HCT116 (cell line): ENCODE data around the gene ATP1A2. TPM values are rescaled to one million over a fixed set of nuclear protein-coding genes. Genes with fewer than 3 reads are reported as not detected.

ENCODE experiments used
- ATAC-seq: fragments of 200-7000 bp; cut with Tn5 transposase; 2 replicates; pipeline ENCODE4 v1.9.1; 2020; ENCODE audit warnings: mild to moderate bottlenecking, moderate library complexity
- BruUV-seq: library from RNA; stranded (reverse); fragments of 400-500 nt; replicated peaks from 2 replicates; lab custom pipeline; 2021; lab: Mats Ljungman, UMichigan
- CTCF ChIA-PET: fragments of 300-600 bp; sonication (Branson Sonifier 250); formaldehyde crosslinking; loops from one replicate; lab custom pipeline; 2021; ENCODE audit warnings: antibody characterized with exemption; lab: Charles Lee
- POLR2A ChIA-PET: fragments of 300-600, 350-600 bp; sonication (Branson Sonifier 250); formaldehyde crosslinking; loops from one replicate; lab custom pipeline; 2021; ENCODE audit warnings: antibody characterized with exemption; lab: Charles Lee
- RAD21 ChIA-PET, 2 experiments: fragments of 300-600 bp; sonication (Branson Sonifier 250); formaldehyde crosslinking; loops; one replicate each; lab custom pipeline; 2023; ENCODE audit warnings: low total read pairs in 2 of 2; ENCODE audit not compliant: uncharacterized antibody in 2 of 2, unreplicated experiment in 2 of 2, low non-redundant PET in 1 of 2; lab: Charles Lee
- DNase-seq: peaks from one replicate; pipeline ENCODE4 v3.0.0-alpha.2; 2010; ENCODE audit warnings: low read depth, low spot score
- H2AFZ ChIP-seq: fragments of 200-600 bp; shearing (Covaris generic), sonication (generic); 2 replicates; pipeline ENCODE4 v1.6.1; 2017; ENCODE audit warnings: low read depth, mixed run types, mixed read lengths, antibody characterized with exemption, low read length; ENCODE audit not compliant: poor library complexity, severe bottlenecking
- H3K27ac ChIP-seq: 2 replicates; pipeline ENCODE4 v1.5.1; 2012; ENCODE audit warnings: low read depth, low read length
- H3K27me3 ChIP-seq: fragments of 200-600 bp; sonication (generic); 2 replicates; pipeline ENCODE4 v1.6.1; 2016; ENCODE audit warnings: mixed run types, low read length, mixed read lengths; ENCODE audit not compliant: insufficient read depth
- H3K36me3 ChIP-seq, 2 experiments: fragments of 200-500 bp in 1 of 2; fragments of 200-600 bp in 1 of 2; sonication (Bioruptor generic) in 1 of 2; sonication (generic) in 1 of 2; 2 replicates each; pipeline versions ENCODE4 v1.5.1 to v1.6.1; 2014 to 2016; ENCODE audit warnings: low read length in 2 of 2, inconsistent platforms in 1 of 2, mixed read lengths in 1 of 2, mixed run types in 1 of 2; ENCODE audit not compliant: insufficient read depth in 2 of 2, control insufficient read depth in 1 of 2
- H3K4me1 ChIP-seq, 2 experiments: fragments of 200-600 bp in 1 of 2; sonication (generic) in 1 of 2; 2 replicates each; pipeline versions ENCODE4 v1.5.1 to v1.6.1; 2012 to 2017; ENCODE audit warnings: low read length in 2 of 2, inconsistent platforms in 1 of 2, mild to moderate bottlenecking in 1 of 2, mixed read lengths in 1 of 2, mixed run types in 1 of 2, moderate library complexity in 1 of 2; ENCODE audit not compliant: insufficient read depth in 2 of 2, control insufficient read depth in 1 of 2
- H3K4me2 ChIP-seq: fragments of 200-600 bp; sonication (generic); 2 replicates; pipeline ENCODE4 v1.6.1; 2017; ENCODE audit warnings: mixed run types, low read length, mixed read lengths
- H3K4me3 ChIP-seq, 2 experiments: fragments of 200-600 bp in 1 of 2; sonication (generic) in 1 of 2; replicated peaks in 1 of 2; 2 replicates each; pipeline ENCODE4 v1.5.1; 2011 to 2016; ENCODE audit warnings: low read length in 2 of 2, control low read depth in 1 of 2, low read depth in 1 of 2, mild to moderate bottlenecking in 1 of 2, mixed read lengths in 1 of 2, mixed run types in 1 of 2
- H3K79me2 ChIP-seq: fragments of 200-600 bp; sonication (generic); 2 replicates; pipeline ENCODE4 v1.6.1; 2017; ENCODE audit warnings: mild to moderate bottlenecking, mixed run types, low read length, moderate library complexity, mixed read lengths; ENCODE audit not compliant: insufficient read depth
- H3K9ac ChIP-seq: fragments of 200-600 bp; sonication (generic); 2 replicates; pipeline ENCODE4 v1.6.1; 2016; ENCODE audit warnings: low read length, mixed read lengths
- H3K9me2 ChIP-seq: fragments of 200-600 bp; sonication (generic), shearing (Covaris generic); 2 replicates; pipeline ENCODE4 v1.6.1; 2017; ENCODE audit warnings: mixed run types, mild to moderate bottlenecking, moderate library complexity; ENCODE audit not compliant: insufficient read depth
- H3K9me3 ChIP-seq, 2 experiments: fragments of 200-500 bp in 1 of 2; fragments of 200-600 bp in 1 of 2; sonication (Bioruptor generic) in 1 of 2; sonication (generic) in 1 of 2; 2 replicates each; pipeline ENCODE4 v1.6.1; 2014 to 2017; ENCODE audit warnings: low read length in 2 of 2, mixed read lengths in 2 of 2, inconsistent platforms in 1 of 2, low read depth in 1 of 2, mild to moderate bottlenecking in 1 of 2, mixed run types in 1 of 2, moderate library complexity in 1 of 2; ENCODE audit not compliant: control insufficient read depth in 1 of 2, insufficient read depth in 1 of 2
- H4K20me1 ChIP-seq: fragments of 200-600 bp; sonication (generic), shearing (Covaris generic); 2 replicates; pipeline ENCODE4 v1.6.1; 2017; ENCODE audit warnings: mixed run types, mild to moderate bottlenecking, moderate library complexity; ENCODE audit not compliant: insufficient read depth
- CBX3 ChIP-seq: IDR thresholded peaks from 2 replicates; pipeline ENCODE4 v1.6.1; 2012; ENCODE audit warnings: low read depth
- CEBPB ChIP-seq: IDR thresholded peaks from 2 replicates; pipeline ENCODE4 v1.6.1; 2012; ENCODE audit warnings: low read depth
- CTCF ChIP-seq, 3 experiments: fragments of 200-600 bp in 1 of 3; sonication (generic) in 1 of 3; IDR thresholded peaks in 2 of 3; conservative IDR thresholded peaks in 1 of 3; 2 replicates each; pipeline ENCODE4 v1.5.1; 2012 to 2017; ENCODE audit warnings: low read depth in 2 of 3, low read length in 2 of 3, antibody characterized with exemption in 1 of 3, borderline replicate concordance in 1 of 3, control low read depth in 1 of 3, mild to moderate bottlenecking in 1 of 3, mixed read lengths in 1 of 3, mixed run types in 1 of 3, moderate library complexity in 1 of 3; ENCODE audit not compliant: insufficient read depth in 1 of 3
- EGR1 ChIP-seq: IDR thresholded peaks from 2 replicates; pipeline ENCODE4 v1.6.1; 2012; ENCODE audit warnings: low read depth
- ELF1 ChIP-seq: IDR thresholded peaks from 2 replicates; pipeline ENCODE4 v1.6.1; 2012; ENCODE audit warnings: low read depth, borderline replicate concordance
- EZH2 ChIP-seq: fragments of 200-600 bp; sonication (generic); IDR thresholded peaks from 2 replicates; pipeline ENCODE4 v1.6.1; 2017; ENCODE audit warnings: antibody characterized with exemption, mixed run types
- EZH2phosphoT487 ChIP-seq: fragments of 200-600 bp; IDR thresholded peaks from 2 replicates; pipeline ENCODE4 v1.6.1; 2018; ENCODE audit warnings: antibody characterized with exemption, borderline replicate concordance
- FOSL1 ChIP-seq: IDR thresholded peaks from 2 replicates; pipeline ENCODE4 v1.6.1; 2012; ENCODE audit warnings: low read depth
- JUND ChIP-seq: IDR thresholded peaks from 2 replicates; pipeline ENCODE4 v1.6.1; 2012
- MAX ChIP-seq: IDR thresholded peaks from 2 replicates; pipeline ENCODE4 v1.6.1; 2012
- POLR2A ChIP-seq: IDR thresholded peaks from 2 replicates; pipeline ENCODE4 v1.7.0; 2011; ENCODE audit warnings: borderline replicate concordance; ENCODE audit not compliant: insufficient read depth, insufficient read length; ENCODE audit errors: extremely low read depth
- SIN3A ChIP-seq: IDR thresholded peaks from 2 replicates; pipeline ENCODE4 v1.6.1; 2012; ENCODE audit warnings: low read depth
- SP1 ChIP-seq: IDR thresholded peaks from 2 replicates; pipeline ENCODE4 v1.6.1; 2012; ENCODE audit warnings: low read depth
- SRF ChIP-seq: IDR thresholded peaks from 2 replicates; pipeline ENCODE4 v1.6.1; 2012; ENCODE audit warnings: low read depth
- TCF7L2 ChIP-seq: IDR thresholded peaks from 2 replicates; pipeline ENCODE4 v1.7.0; 2011; ENCODE audit warnings: borderline replicate concordance, inconsistent platforms; ENCODE audit not compliant: insufficient read depth, insufficient read length; ENCODE audit errors: extremely low read depth
- YY1 ChIP-seq: IDR thresholded peaks from 2 replicates; pipeline ENCODE4 v1.6.1; 2011; ENCODE audit warnings: low read length, low read depth, moderate library complexity, mild to moderate bottlenecking; ENCODE audit not compliant: insufficient replicate concordance; ENCODE audit errors: extremely low read depth
- ZBTB33 ChIP-seq: IDR thresholded peaks from 2 replicates; pipeline ENCODE4 v1.6.1; 2011; ENCODE audit warnings: mild to moderate bottlenecking, low read length, moderate library complexity; ENCODE audit not compliant: insufficient replicate concordance; ENCODE audit errors: extremely low read depth
- ZNF274 ChIP-seq: fragments of 200-500 bp; sonication (Bioruptor generic); IDR thresholded peaks from 2 replicates; pipeline ENCODE4 v1.6.1; 2014; ENCODE audit warnings: mild to moderate bottlenecking, low read depth, low read length, inconsistent platforms
- intact Hi-C: fragments of 100-400 bp; cut with micrococcal nuclease; formaldehyde crosslinking; loops from 2 replicates; pipeline ENCODE4 v1.10.0; 2022
- total RNA-seq: library from RNA; stranded (reverse); gene quantifications from one replicate; pipeline ENCODE4 v1.2.1, GENCODE V29; 2021; ENCODE audit not compliant: unreplicated experiment

The ATP1A2 gene
- total RNA-seq, 1 experiment from 2014 or later, result not detected

GRCh38 chr1:160144921-160145320, 29.4 kb downstream of the ATP1A2 start:
- no TSS peak for BruUV-seq
- Histone ChIP-seq H3K79me2 (no peaks in the 10 kb centered on the region), H4K20me1 (no peaks in the 10 kb centered on the region), H3K9me3 (no peaks in the 10 kb centered on the region), H3K9ac (no peak overlapping the region), H3K36me3 (no peaks in the 10 kb centered on the region), H3K27ac (no peak overlapping the region), H3K27me3 (no peaks in the 10 kb centered on the region), H2AFZ (no peak overlapping the region), H3K4me3 (no peak overlapping the region), H3K4me2 (no peak overlapping the region), H3K9me2 (no peaks in the 10 kb centered on the region), H3K4me1 (no peaks in the 10 kb centered on the region)
- ATAC-seq, result no peak
- RAD21 ChIA-PET, result no interaction called here
- TF ChIP-seq MAX, result no peak
- no peak for TF ChIP-seq EZH2phosphoT487
- TF ChIP-seq ZNF274, result no peak
- TF ChIP-seq ELF1, result no peak
- CTCF ChIA-PET, result no interaction called here
- no peak for DNase-seq
- POLR2A ChIA-PET, result no interaction called here
- intact Hi-C loops, result no loop called here

GRCh38 chr1:160146107-160146506, 30.5 kb downstream of the ATP1A2 start:
- H3K9ac ChIP-seq, result no peak overlapping the region
- RAD21 ChIA-PET, result no interaction called here
- POLR2A ChIA-PET, result no interaction called here
- H4K20me1 ChIP-seq, result no peaks in the 10 kb centered on the region
- no peaks in the 10 kb centered on the region for H3K9me2 ChIP-seq
- H3K9me3 ChIP-seq, result no peaks in the 10 kb centered on the region
- intact Hi-C loops, result no loop called here
- no peak overlapping the region for H3K27ac ChIP-seq
- H3K4me3 ChIP-seq, result no peak overlapping the region
- BruUV-seq, result no TSS peak
- DNase-seq (no peak), ATAC-seq (no peak)
- CTCF ChIA-PET, result no interaction called here
- no peaks in the 10 kb centered on the region for H3K79me2 ChIP-seq
- H3K36me3 ChIP-seq, result no peaks in the 10 kb centered on the region
- no peak overlapping the region for H2AFZ ChIP-seq
- no peak overlapping the region for H3K4me2 ChIP-seq
- H3K27me3 ChIP-seq, result no peaks in the 10 kb centered on the region
- no peaks in the 10 kb centered on the region for H3K4me1 ChIP-seq
- no peak for TF ChIP-seq CTCF (IDR thresholded peaks at IDR 0.05 in 2 of 3, conservative IDR thresholded peaks at IDR 0.05 in 1 of 3; ENCODE audit: borderline replicate concordance in 1 of 3, insufficient read depth in 1 of 3, low read depth in 2 of 3, low read length in 2 of 3)
- no peak for TF ChIP-seq ZBTB33
- TF ChIP-seq TCF7L2, result no peak
- TF ChIP-seq ELF1, result no peak
- TF ChIP-seq EGR1, result no peak
- no peak for TF ChIP-seq SRF
- no peak for TF ChIP-seq JUND
- TF ChIP-seq CEBPB, result no peak
- no peak for TF ChIP-seq FOSL1
- TF ChIP-seq YY1, result no peak
- no peak for TF ChIP-seq EZH2
- TF ChIP-seq ZNF274, result no peak
- no peak for TF ChIP-seq POLR2A
- TF ChIP-seq CBX3, result no peak
- no peak for TF ChIP-seq SP1
- TF ChIP-seq MAX, result no peak
- TF ChIP-seq SIN3A, result no peak
